Activated CD8-positive, alpha-beta memory T cell treated with anti-CD3 and anti-CD28 coated beads for 4 hours (primary cell): ENCODE results near the gene FOXC2.
"Not testable (repeated sequence)": the region's sequence is repeated elsewhere in the genome, so short reads cannot be mapped to it uniquely, and the experiment has no call there.

Experiments used
- DNase-seq, 2 donors: peaks; one replicate each; pipeline ENCODE4 v3.0.0-alpha.2; 2020; ENCODE audit warnings: low read depth in 2 of 2

The FOXC2 gene

DNA sequence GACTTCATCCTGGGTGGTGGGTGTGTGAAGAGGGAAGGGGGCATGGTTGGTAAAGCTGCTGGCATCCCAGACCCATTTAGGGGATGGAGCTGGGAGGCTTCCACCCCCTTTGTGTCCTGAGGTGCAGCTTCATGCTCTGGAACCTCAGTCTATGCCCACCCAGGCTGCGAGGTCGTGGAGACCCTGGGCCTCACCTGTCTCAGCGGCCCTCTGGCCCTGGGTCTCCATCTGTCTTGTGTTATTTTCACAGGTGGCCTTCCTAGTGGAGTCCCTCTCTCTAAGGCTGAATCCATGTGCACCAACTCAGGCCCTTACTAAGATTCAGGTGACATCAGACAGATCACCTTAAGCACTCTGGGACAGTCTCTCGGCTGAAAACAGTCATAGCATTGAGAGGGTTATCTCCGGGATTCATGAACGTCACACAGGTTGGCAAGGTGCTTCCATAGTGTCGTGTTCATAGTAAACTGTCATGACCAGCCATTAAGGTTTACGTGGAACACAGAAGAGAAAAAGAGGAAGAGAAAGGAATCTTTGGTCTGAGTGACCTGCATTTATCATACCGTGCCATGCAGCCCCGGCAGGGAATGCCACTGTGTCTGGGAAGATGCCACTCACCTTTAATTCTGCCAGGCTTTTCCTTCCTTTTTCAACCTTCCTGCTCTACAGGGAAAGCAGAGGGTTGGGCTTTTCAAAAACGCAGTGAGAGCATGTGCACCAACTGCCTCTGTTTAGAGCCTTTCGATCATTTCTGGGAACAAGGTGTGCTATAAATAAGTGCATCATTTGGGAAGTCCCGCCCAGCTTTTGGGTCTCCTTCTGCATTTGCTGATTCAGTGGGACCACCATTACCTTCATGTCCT, 7.2 kb downstream of the FOXC2 start:
- DNase-seq: no peak

DNA sequence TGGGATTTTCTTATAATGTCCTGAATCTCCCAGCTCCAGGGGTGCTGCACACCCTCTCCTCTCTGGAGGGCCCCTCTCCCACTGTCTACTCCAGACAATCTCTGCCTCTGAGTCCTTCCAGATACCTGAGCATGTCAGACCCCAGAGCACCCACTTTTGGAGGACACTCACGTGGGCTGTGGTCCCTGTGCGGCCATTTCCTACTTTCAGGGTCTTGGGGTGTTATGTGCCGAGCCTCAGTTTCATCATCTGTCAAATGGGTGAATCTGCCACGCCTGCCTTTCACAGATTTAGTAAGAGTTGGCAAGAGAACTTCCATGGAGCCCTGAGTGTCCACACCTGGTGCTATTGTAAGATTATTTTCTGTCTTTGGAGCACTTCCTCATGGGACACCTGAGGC, 8.0 kb downstream of the FOXC2 start:
- no peak for DNase-seq

DNA sequence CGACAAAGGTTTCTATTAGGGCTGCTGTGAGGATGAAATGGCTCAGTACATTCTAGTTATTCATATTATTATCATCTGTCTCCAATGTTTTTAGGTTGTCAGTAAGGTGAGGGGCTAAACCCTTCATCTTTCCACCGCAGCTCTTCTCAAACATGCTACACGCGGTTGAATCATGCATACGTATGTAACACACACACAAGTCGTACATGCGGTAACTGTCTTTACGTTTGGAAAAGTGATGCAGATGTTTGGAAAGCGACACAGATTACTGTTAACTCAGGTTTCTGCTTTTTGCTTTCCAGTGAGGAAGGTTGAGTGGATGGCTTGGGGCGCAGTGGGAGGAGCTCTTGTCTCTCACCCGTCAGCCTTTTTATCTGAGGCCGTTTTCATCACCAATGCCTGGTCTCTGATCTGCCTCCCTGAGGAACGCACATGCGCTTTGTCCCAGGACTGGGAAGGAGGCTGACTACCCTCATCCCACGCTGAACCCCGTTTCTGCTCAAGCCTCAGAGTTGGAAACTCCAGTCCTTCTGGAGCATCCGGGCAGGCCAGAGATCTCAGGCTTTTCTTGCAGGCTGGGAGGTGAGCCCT, 8.6 kb downstream of the FOXC2 start:
- no peak for DNase-seq

DNA sequence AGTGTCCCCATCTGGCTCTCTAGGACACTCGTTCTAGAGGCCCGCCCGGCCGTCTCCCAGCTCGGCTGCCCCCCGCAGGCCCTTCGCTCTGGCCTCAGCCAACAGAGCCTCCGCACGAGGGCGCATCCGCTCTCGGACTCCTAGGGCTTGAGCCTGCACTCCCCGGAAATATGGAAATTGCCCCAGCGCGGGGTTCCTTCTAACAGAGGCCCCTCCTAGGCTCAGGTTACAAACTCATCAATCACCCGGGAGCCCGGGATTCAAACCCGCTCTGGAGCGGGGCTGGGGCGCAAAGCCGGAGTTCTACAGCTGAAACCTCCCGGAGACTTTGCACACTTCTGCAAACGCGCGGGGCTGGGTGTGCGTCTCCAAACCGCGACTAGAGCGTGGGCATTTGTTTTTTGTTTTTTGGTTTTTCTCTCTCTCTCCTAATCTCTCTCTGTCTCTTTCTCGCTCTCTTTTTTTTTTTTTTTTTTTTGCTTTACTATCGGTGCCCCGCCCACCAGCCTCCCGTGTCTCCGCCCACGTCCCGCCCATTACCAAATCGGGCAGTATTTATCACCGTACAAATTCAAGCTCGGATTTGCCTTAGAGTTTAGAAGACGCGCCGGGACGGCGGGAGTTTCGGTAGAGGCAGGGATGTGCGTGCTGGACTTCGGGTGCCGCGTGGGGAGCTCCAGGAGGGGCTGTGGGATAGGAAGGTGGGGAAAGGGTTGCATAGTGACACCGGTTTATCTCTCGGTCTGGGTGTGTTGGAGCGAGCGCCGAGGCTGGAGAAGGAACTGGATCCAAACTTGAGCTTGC, 9.3 kb downstream of the FOXC2 start:
- no peak for DNase-seq

DNA sequence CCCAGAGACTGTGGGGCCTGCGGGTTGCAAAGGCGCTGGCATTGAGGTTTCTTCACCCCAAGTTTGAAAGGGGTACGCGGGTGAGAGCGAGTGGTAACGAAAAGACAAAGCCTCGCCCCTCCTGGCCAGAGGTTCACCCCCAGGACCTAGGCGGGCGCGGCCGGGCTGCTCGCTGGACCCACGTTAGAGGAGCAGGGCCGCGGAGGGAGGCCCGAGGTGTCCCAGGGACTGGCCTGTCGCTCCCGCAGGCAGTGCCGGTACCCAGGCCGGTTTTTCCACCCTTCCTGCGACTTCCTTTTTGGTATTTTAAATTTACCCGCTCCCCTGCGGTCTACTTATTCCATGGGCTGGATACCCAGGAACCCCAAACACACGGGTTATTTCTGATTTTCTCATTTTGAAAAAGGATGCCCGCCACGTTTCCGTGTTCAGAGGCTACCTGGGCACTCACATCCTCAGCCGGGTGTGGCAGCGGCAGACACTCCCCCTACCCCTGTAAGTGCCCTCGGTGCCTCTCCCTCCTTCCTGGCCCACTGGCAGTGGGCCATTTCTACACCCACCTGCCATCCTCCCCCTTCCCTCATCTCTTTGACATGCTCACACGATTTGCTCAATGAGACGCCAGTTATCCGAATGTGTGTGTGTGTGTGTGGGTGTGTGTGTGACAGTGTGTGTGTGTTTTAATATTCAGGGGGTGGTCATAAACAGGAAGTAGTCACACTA, 10.1 kb downstream of the FOXC2 start:
- no peak for DNase-seq

DNA sequence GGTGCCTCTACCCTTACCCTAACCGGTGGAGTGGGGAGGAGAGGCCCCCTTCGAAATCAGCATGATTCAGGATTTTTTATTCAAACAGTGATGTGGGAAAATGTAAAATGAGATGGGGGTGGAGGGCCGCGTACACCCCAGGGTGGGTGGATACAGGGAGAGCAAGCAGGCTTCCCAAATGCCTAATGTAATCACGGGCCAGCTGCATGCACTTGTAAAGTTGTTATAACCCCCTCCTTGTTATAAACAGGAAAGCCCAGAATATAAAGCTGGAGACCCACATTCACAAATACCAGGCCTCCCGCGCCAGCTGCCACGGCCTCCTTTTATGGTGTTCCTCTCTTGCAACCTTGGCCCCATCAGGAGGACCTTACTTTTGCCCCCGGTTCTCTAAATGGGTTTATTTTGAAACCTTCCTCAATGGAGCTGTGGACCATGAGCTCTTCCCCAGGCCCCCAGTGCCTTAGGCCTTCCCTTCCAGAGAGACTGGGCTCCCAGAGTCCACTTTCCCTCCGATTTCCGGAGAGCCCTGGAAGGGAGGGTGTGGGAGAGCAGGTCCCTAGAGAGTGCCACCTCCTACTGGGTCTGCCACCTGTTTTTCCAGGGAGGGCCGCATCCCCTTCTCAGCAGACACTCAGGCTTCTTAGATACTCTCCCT, 10.8 kb downstream of the FOXC2 start:
- DNase-seq: no peak

DNA sequence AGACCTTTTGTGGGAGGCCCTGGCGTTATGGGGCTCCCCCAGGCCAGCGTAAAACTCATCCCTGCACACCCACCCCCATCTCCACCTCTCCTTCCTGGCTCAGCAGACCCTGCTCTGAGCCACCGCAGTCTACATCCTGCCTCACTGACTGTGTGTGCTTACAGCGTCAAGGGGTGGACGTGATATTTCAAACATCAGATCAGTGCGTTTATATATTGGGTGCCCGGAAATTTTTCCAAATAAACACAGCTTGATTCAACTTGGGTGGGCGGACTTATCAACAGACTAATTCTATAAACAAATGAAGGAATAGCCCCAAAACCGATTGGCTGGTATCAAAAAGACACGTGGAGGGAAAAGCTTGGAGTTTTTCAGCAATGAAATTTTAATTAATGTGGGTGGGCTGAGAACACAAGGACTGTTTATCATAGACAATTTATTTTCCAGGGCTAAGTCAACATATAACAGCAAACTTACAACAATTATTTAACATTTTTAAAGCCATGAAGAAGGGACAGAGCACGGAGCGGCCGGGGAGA, 11.5 kb downstream of the FOXC2 start, which contains the start of gene FOXL1:
FOXL1 (plus strand) TSS at position 489 of the 539 bp plus-strand sequence. CDS start 175 bp downstream, outside the sequence.
- no peak for DNase-seq

DNA sequence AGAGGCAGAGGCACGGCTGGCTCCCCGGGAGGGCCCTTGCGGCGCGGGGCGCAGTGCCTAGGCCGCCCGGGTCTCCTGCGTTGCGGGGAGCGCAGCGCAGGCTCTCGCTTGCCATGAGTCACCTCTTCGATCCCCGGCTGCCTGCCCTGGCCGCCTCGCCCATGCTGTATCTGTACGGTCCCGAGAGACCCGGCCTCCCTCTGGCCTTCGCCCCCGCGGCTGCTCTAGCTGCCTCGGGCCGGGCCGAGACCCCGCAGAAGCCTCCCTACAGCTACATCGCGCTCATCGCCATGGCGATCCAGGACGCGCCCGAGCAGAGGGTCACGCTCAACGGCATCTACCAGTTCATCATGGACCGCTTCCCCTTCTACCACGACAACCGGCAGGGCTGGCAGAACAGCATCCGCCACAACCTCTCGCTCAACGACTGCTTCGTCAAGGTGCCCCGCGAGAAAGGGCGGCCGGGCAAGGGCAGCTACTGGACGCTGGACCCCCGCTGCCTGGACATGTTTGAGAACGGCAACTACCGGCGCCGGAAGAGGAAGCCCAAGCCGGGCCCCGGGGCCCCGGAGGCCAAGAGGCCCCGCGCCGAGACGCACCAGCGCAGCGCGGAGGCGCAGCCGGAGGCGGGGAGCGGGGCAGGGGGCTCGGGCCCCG, 12.1 kb downstream of the FOXC2 start:
- no peak for DNase-seq

DNA sequence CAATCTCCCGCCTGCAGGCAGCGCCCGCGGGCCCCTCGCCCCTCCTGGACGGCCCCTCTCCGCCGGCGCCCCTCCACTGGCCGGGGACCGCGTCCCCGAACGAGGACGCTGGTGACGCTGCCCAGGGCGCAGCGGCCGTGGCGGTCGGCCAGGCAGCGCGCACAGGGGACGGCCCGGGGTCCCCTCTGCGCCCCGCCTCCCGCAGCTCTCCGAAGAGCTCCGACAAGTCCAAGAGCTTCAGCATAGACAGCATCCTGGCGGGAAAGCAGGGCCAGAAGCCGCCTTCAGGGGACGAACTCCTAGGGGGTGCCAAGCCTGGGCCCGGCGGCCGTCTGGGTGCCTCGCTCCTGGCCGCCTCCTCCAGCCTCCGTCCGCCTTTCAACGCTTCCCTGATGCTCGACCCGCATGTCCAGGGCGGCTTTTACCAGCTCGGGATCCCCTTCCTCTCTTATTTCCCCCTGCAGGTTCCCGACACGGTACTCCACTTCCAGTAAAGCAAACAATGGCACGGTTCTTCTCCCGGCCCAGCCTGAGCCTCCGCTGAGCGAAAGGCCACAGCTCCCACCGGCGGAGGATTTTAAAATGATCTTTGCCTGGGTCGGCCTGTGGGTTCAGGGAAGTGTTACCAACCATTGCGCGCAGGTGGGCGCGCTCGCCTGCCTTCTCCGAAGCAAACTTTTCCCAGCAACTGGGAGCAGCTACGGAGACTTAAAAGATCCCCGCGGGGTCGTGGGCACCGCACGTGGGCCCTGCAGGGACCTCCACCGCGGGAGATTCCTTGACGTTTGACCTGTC, 12.8 kb downstream of the FOXC2 start:
- no peak for DNase-seq

DNA sequence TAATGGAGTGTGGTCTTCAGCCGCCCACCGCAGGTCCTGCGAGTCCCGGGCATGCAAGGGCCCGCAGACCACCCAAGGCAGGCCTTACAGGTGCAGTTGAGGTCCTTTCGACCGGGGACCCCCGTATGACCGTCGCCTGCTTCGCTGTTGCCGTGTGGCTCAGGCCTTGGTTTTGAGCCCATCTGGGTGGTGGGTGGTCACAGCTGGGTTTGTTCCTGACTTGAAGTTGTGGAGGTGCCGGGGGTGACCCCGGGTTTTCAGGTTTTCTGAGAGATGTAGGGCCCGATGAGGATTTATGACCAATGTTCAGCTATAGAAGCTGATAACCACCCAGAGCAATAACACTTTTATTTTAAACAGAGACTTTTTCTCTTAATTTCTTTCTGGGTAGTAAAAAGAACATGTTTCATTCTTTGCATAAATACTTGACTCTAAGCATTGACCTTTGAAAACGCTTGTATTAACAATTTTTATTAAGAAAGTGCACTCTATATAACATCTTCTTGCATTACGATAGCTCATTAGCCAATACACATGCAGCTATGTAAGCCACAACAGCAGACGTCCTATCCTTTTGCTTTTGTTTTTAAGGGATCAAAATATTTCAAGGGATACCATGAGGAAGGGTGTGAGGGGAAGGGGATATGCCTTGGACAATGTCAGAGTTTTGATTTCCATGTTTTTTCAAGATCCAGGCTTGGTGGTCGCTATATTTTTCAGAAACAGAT, 13.6 kb downstream of the FOXC2 start:
- no peak for DNase-seq

DNA sequence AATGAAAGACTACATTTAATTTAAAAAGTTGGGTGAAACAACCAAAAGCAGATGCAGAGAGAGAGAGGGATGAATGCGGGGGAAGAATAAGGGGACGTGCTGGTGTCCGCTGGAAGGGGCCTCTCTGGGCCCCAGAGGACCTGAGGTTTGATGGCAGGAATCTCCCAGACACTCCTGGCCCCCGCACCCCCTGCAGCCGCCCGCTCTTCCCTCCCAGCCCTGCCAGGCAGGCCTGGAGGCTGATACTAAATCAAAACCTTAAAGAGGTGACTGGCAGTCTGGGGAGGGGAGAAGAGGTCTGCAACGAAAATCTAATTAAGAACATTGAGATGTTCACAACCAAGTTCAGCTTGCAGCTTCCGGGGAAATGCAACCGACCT, 14.2 kb downstream of the FOXC2 start:
- no peak for DNase-seq

DNA sequence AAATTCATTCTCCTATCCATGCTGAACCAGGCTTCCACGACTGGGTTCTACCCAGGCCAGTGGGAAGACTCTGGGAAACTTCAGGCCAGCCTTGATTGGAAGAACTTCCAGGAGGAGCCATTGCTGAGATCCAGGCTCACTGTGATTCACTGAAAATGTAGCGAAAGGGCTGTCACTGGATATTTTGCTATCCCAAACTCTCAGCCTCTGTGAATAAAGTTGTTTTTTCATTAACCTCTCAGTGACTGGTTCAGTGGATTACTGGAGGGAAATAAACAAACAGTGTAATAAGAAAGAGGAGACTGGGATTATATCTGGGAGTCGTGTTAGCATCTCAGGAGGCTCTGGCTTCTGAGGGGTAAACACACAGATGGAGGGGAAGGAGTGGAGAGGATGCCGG, 14.8 kb downstream of the FOXC2 start:
- no peak for DNase-seq

DNA sequence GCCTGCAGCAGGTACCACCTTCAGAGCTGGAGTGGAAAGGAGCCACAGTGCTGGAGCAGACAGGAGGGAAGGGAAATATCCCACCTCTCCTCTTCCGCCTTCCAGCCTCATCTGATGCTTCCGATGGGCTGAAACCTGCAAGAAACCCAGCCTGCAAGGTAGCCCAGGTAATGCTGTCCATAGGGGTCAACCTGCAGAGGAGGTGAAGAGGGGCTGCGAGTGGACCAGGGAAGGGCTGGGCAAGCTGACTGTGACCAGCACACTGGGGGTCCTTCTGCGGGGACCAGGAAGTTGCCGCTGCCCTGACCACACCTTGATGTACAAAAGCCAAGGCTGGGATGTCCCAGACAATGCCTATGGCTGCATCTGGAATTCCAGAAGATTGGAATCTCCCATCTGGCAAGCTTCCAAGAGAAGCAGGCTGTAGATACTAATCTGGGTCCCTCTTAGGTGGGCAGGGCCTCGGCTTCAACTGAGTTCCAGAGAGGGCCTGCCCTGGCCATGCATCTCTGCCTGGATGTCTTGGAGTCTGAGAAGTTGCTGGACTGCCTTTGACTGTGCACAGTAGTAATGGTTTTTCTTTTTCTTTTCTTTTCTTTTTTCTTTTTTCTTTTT, 17.5 kb downstream of the FOXC2 start:
- DNase-seq: no peak

DNA sequence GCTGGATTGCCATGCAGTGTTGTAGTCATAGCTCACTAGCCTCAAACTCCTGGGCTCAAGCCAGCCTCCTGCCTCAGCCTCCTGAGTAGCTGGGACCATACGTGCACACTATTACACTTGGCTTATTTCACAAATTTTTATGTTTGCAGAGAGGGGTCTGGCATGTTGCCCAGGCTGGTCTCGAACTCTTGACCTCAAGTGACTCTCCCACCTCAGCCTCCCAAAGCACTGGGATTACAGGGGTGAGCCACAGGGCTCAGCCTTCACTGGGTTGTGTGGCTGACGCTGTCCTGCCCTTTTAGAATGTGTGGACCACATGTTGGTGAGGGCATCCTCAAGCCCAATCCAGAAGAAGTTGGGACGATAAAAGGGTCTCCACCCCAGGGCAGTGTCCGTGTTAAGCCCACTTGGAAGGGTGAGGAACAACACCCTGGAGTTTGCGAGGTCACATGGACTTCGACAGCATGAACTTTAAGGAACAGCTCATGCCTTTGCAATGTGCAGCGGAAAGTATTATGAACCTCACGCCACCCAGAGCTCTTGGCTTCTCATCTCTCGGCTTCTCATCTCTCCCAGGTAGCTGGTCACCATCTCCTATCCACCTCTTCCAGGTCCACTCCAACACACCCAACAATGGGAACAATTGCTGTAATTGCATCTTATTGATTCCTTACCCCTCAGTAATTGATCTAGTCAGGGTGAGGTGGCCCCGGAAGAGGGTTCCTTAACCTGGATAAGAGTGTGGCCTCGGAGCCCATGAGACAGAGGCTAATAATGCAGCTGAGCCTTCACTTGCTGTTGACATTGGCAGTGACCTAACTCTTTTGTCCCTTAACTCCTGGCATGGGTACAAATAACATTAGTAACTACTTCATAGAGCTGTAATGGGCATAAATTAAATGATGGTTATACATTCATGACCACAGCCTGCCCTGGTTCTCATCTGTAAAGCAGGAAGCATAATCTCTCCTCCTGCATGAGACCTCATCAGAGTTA, 18.4 kb downstream of the FOXC2 start:
- DNase-seq: no peak

DNA sequence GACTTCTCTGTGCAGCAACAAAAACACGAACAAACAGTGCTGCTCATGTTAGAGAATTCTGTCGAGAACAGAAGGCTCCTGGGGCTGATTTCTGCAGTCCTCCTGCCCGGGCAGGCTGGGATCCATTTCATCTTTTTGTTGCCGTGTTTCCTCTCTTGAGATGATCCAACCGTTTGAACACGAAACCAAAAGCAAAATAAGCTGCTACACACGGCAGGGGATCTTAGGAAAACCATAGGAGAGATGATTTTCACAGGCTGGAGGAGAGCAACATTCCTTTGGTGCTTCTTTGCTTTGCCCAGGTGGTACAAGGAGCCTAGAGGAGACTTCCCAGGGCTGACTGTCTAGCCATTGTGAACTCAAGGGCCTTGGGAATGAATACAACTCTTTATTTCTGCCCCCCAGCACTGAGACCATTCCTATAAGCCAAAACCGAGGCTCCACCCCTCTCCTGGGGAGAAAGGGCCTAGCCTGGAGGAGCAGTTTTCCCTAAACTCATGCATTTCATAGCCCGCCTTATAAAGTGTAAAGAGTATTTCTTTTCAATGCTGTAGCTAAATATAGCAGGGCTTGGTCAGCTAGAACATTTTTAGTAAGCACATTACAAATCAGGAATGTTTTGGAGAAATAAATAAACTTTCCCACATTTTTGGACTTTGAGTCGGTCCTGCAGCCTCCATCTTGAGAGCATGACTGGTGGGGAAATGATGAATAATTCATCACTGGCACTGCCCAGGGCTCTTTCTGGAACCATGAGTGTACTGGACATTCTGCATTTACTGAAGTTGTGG, 19.4 kb downstream of the FOXC2 start:
- no peak for DNase-seq

DNA sequence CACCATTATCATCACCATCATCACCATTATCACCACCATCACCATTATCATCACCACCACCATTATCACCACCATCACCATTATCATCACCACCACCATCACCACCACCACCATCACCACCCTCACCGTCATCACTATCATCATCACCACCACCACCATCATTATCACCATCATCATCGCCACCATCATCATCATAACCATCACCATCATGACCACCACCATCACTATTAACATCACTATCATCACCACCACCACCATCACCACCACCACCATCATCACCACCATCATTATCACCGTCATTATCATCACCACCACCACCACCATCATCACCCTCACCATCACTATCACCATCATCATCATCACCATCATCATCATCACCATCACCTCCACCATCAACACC, 20.9 kb downstream of the FOXC2 start:
- no peak for DNase-seq

DNA sequence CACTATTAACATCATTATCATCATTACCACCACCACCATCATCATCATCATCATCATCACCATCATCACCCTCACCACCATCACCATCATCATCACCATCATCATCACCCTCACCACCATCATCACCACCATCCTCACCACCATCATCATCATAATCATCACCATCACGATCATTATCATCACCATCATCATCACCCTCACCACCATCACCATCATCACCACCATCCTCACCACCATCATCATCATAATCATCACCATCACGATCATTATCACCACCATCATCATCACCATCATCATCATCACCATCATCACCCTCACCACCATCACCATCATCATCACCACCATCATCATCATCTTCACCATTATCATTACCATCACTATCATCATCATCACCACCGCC, 21.3 kb downstream of the FOXC2 start:
- DNase-seq: not testable (repeated sequence)
